NCI-H2029 treated with DMSO at 0.1 percent for 48 hours (cell line): Measurements from ENCODE around the gene RFX3.
"Not testable (repeated sequence)": the region's sequence is repeated elsewhere in the genome, so short reads cannot be mapped to it uniquely, and the experiment has no call there.

Source experiments
- DNase-seq: peaks from one replicate; lab custom pipeline; 2025; lab: John Stamatoyannopoulos, UW

RFX3 gene

DNA sequence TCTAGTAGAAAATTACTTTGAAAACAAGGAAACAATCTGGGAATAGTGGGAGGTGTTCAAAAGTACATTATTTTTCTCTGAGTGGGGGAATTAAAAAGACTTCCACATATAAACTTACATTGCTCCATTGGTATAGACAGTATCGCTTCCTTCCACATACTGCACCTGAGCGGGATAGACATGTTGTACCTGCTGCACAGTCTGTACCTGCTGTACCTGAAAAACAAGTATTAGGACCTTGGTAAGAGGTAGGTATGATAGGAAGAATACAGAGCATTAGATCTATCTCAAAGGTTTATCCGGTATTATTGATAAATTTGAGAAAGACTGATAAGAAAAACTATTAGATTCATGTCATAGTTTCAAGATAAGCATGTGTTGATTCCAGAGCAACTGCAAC, 179.3 kb downstream of the RFX3 start:
- no peak for DNase-seq

DNA sequence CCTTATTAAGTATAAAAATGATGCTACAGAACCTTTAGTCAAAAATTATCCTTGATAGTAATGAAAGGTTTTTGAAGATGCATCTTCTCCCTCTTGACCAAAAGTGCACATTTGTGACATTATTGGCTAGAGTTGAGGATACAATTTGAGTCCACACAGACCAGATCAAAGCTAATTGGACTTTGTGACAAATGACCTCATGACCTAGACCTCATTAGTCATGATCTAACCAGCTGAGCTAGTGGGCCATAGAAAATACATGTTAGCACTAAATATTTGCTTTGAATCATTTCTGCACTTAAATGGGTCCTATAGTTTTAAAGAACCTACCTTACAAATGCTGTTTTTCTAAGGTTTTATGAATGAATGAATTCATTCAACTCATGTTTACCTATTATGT, 182.1 kb downstream of the RFX3 start:
- no peak for DNase-seq

DNA sequence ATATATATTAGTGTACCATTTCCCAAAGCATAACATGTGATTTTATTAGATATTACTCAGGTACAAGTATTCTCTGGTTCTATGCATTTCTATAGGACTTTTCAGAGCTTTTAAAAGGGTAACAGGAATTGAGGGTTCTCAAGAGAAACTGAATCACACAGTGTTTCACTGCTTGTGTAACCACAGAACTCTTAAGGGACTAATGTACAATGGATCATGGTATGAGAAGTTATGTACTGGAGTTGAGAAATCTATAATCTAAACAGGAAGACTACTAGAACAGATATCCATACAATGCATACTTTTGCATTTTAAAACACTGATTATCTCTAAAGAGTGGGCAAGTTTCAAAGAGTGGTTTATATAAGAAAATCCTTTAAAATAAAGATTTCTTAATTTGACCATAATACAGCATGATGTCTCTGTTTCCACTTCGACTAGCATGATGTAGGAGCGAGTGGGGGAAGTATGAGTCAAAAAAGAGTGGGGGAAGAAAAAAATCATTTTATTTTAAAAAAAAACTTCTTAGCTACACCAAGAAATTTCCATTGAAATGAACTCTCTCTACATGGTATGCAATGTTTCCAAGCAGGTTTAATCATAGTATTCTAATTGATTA, 183.5 kb downstream of the RFX3 start:
- DNase-seq: no peak

DNA sequence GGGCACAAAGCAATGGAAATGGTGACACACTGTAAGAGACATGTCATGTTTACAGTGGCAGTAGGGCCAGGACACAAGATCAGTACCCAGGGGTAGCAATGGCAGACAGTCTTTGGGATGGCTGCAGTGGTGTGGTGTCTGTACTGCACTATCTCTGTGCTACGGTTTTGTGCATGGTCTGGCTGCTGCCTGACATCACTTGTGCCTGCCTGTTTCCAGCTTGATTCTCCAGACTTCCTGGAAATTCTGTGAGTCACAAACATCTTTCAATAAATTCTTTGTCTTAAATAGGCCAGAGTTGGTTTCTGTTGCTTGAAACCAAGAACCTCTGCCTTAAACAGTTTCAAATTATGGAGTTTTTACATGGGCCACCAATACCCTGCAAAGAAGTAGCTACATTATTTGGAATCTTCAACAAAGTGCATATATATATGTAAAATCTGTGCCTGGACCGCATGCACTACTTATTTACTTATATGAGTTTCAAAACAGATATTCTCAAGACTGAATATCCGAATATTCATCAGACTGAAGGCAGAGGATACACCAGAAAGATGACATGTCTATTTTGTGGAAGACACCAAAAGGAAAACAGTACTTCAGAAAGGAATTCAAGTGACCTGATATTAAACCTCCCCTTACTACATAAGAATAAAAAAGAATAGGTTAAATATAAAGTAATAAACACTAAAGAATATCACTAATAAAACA, 188.1 kb downstream of the RFX3 start:
- no peak for DNase-seq

DNA sequence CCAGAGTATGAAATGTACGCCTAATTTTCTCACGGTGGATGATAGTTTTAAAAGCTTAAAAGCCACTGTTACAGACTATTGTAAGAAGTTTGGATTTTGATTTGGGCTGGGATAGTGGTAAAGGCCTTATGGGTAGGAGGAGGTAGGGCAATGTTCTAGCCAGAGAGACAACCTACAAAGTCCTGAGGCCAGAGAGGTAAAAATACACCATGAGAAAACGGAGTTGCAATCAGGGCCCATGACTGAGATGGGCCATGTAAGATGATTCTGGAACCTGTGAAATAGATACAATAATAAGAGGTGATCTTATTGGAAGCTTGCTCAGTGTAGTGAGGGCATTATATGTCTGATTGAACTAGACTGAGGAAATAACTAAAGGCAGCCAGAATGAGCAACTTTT, 188.8 kb downstream of the RFX3 start:
- DNase-seq: no peak

DNA sequence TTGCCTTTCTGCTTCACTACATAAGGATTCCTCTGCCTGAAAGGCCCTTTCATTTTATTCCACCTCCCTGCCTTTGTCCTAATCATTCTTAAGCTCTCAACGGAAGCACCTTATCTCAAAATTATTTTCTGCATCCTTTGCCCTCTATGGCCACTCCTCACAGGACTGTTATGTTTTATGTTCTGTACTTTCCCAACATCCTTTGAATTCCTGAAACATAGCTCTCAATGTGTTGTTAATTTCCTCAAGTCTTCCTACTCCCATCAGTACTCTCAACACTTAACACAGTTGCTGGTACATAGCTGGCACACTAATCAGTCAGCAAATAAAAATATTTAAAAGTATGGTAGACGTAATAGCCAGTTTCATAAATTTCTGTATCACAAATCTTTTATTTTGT, 193.0 kb downstream of the RFX3 start:
- DNase-seq: no peak

DNA sequence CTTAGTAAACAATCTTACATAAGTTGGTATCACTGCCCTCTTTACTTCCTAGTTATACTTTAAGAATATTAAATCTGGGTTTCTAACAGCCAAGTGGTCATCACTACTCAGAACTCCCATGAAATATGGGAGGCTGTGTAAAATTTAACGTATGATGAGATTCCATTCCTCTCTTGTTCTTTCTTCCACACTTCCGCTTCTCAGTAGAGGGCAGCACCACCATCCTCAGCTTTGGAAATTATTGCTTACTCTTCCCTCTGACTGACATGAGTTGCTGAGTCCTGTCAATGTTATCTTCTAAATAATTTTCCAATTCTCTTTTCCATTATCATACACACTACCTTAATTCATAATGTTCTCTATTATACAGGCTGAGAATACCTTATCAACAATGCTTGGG, 194.0 kb downstream of the RFX3 start:
- no peak for DNase-seq

DNA sequence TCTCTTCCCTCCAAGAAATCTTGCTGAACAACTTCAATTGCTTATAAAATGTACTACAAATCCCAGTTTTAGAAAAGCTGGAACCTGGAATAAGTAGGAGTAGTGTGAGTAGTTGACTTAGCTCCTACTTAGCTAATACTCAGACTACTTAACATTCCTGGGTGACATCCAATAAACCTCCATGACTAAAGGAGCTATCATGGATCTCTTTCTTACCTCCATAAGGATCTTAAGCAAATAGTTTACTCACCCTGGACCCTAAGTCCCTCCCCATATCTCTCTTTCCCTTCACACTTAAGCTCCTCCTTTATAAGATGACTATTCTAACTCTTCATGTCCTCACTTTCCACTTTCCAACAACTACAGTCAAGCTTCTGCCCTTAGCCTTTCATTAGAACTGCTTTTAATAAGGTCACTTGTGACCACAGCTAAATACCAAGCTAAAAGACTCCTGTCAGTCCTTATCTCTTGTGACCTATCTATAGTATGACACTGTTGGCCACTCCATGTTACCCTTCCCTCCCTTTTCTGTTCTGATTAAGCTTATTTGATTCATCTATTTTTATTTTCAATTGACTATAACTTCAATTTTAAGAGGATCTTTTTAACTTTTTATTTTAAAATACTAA, 194.9 kb downstream of the RFX3 start:
- DNase-seq: no peak

DNA sequence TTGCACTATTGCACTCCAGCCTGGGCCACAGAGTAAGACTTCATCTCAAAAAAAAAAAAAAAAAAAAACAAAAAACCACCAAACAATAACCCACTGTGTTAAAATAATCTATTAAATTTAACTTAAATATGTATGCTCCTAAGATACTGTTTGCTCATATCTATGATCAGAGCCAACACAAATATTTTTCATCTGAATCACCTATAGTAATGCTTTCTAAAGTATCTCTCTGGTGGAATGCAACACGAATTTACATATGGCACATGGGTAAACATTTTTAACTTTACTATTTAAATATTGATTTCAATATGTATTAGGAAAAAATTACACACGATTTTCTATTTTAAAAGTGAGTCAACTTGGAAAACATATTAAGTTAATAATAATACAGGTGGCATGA, 196.4 kb downstream of the RFX3 start:
- no peak for DNase-seq

DNA sequence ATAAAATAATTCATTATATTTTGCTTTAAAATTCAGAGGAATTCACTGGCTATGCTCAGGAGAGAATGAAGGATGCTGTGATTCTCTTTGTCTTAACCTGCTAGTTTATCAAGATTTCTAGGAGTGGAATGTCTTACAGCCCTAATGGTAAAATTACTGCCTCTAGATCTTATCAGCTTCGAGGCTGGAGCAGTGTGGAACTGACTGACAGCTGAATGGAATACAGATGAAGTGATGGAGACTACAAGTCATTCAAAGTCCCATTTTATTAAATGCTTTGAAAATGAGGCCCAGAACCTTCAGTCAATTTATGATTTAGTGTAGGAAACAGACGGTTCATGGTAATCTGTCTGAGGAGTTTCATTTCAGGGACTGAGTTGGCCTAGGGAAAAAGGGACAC, 202.1 kb downstream of the RFX3 start:
- DNase-seq: no peak

DNA sequence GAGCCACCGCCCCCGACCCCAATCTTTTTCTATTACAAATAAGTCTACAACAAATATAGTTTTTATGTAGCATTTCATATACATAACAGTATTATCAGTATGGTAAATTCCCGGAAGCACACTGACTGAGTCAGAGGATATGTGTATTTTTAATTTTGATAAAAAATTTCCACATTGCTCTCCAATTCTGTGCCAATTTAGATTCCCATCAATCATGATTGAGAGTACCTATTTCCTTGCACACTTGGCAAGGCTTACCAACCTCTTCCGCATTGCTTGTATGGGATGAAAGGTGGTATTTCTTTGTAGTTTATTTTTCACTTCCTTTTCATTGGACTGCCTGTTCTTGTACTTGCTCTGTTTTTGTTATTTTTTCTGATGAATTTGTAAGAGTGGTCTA, 204.6 kb downstream of the RFX3 start:
- no peak for DNase-seq

DNA sequence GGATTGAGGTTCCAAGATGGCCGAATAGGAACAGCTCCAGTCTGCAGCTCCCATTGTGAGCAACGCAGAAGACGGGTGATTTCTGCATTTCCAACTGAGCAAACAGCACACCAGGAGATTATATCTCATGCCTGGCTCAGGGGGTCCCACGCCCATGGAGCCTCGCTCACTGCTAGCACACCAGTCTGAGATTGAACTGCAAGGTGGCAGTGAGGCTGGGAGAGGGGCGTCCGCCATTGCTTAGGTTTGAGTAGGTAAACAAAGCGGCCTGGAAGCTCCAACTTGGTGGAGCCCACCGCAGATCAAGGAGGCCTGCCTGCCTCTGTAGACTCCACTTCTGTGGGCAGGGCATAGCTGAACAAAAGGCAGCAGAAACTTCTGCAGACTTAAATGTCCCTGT, 213.2 kb downstream of the RFX3 start:
- not testable (repeated sequence) for DNase-seq

DNA sequence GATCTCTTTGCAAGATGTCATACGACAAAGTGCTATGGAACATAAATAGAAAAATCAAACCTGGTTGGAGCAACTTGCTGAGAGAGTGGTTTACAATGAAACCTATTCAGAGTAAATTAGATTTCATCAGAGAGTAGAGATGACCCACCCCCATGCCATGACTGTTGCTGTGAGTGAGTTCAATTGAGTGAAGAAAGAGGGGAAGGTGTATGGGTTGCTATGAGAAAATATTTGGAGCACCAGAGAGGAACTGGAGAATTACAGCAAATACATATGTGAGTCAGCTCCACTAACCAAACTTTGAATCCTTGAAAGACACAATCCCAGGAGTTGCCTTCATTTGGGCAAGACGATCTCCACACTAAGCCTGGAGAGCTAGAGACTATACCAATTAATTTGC, 217.2 kb downstream of the RFX3 start:
- no peak for DNase-seq

DNA sequence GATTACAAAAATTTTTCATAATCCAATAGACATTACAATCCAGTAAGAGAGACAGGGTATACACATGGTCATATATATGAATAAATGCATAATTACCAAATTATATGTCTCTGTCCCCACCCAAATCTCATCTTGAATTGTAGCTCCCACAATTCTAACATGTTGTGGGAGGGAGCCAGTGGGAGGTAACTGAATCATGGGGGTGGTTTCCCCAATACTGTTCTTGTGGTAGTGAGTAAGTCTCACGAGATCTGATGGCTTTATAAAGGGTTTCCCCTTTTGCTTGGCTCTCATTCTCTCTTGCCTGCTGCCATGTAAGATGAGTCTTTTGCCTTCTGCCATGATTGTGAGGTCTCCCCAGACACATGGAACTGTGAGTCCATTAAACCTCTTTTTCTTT, 221.4 kb downstream of the RFX3 start:
- DNase-seq: not testable (repeated sequence)

DNA sequence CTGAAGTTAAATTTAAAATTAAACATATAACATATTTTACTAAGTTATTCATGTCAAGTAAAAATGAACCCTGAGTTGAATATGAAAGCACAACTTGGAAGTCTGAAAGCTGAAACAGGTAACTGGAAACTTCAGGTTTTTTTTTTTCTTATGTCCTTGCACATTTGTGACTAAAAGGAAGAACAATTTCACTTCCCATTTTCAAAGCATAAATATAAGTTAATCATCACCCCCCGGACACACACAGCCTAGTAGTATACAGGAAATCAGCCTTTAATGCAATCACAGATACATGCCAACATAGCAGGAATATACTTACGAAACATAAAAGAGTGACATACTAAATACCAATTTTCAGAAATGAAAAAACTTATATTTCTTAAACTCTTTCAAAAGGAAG, 225.9 kb downstream of the RFX3 start:
- DNase-seq: no peak

DNA sequence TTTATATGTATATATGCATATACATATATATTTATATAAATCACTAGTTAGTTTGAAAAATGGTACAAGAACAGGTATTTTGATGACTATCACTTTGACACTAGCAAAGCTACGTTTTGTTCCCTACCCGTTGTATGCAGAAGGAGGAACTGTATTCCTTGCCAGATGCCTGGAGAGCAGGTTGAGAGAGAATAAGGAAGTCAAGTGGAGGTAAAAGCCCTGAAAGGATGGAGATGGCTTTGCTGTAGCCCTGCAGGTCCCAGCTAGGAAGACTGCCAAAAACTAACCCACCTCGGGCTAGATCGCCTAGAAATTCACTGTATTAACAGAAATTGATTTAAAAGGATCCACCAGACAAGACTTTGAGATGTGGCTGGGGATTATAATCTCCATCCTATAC, 229.3 kb downstream of the RFX3 start:
- no peak for DNase-seq

DNA sequence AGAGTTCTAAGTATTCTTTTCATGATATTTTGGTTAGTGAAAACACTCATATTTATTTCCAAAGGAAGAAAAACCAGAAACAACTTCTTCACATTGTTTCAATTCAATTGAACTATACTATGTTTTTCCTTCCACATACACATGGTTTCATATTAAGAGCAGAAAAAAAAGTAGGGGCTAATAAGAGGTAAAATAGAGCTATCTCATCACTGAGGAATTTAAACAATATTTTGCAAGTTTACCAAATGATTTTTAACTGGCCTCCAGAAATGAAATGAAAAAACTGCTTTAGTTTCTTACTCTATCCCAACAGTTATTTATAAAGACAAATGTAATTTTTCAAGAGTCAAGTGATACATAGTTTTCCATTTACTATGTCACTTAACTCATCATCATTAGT, 233.5 kb downstream of the RFX3 start:
- DNase-seq: no peak

DNA sequence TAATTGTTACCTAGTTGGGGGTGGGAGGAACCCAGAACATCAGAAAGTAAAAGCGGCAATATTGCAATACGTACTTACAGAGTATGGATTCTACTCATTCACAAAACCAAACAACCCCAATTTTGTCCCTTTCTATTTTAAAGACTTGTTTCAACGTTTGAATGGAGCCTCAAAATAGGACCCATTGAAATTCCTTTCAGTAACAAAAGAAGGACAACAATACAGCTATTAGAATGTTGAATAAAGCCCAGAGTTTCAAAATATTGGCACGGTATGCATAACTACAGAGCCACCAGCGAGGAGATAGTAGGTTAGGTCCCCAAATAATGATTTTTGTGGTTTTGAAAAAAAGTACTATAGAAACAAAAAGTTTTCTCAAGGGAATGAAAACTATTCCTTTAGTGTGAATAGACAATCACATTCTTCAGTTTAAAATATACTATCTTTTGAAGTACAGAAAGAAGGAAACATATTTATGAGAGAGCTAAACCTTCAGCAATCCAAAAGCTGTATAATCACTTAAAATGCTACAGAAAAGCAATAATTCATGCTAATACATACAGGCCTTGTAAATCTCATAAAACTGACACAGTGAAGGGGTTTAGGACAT, 235.5 kb downstream of the RFX3 start:
- no peak for DNase-seq

DNA sequence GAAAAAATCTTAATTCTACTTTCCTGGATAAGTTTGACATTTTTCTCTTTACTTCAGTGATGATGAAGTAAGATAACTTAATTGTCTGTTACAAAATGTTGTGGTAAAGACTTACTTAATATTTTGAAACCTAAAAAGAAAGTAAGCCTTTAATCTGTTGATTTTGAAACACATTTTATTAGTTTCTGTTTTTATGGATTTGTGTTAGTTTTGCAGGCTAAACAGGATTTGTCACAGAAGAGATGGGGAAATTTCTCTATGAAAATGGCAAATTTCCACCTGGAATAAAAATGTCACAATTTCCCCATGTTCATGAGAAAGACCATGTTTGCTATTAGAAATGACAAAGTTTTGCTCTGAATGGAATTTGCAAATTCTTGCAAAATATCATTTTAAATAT, 237.1 kb downstream of the RFX3 start:
- no peak for DNase-seq

DNA sequence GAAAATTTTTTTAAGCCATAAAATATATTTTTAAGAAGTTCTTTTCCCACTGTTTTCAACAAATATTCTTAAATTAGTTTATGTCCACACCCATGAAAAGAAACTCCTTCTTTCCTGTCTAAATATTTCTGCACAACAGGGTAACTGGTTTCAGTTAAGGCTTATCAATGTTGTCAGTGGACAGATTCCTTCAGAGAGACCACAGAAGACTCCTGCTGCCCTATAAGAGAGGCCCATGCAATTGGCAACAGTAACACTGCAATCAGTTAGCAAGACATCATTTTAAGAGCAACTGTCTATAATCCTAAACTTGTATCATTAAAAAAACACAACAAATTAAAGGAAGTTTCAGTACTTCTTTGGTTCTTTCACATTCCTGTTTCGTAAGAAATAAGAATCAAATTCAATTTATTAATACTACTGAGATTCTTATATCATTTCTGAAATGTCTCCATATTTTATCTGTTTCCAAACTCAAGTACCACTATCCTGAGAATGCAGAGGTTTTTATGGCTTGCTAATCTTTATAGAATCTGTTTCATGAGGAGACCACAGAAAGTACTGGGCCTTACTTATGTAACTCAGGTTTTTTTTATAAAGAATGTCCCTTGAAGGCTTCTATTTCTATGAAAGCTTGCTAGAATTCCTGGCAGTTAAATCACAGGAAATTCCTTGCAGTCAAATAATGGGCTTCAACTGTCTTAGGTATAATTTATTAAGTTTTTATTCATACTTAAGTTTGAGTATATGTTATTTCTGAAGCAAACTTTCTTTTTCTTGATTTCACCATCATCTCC, 240.2 kb downstream of the RFX3 start:
- no peak for DNase-seq

DNA sequence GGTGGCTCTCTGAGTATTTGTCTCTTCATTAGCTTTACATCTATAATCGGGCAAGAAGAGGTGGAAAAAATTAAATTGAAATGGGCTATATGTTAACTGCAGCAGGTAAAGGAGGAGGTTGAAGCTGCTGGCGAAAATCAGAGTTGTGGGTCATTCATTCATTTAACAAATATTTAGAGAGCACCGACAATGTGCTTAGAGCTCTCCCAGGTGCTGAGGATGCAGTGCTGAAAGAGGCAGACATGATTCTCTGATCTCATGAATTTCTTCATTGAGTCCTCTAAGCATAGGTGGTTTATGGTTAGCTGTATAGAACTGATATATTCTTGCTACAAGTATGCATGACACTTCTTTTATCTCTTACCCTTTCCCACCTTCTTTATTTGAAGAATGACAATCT, 243.4 kb downstream of the RFX3 start:
- DNase-seq: no peak

DNA sequence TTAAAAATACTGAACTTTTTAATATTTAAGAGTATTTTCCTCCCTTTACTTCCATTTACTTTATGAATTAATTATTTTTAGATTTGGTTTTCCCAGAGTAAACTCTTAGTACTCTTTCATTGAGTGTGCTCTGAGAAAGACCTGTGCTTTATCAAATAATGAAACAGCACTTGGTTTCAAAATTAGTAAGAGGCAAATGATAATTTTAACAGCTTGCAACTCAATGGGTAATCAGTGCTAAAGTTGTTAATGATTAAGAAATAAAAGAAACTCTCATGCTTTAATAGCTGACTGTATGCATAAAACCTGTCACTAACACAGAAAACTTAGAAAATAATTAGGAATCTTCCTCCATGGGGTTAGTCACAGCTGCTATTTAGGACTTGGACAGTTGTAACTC, 244.4 kb downstream of the RFX3 start:
- DNase-seq: no peak

DNA sequence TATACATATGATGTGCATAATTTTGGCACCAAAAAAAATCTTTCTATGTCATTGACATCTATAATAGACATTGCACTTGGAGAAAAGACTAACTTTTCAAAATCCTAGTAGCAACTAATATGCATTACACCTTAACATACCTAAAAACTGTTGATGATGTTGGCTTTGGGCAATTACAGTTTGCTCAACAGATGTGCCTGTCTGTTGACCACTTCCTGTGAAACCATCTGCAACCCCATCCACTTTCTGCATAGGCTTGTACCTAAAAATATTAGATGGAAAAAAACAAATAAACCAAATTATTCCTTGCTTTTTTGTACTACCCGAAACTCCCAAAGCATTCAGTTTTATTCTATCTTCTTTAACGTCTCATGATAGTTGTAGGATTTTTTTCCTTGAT, 248.6 kb downstream of the RFX3 start:
- no peak for DNase-seq
